T-helper 17 cell (primary cell): ENCODE measurements around the gene ZNF879. TPM values are rescaled to one million over a fixed set of nuclear protein-coding genes. Genes with fewer than 3 reads are reported as not detected.

Experiments used
- ATAC-seq: fragments of 150-1000 bp; cut with Tn5 transposase; 2 replicates; pipeline ENCODE4 v1.10.0; 2021; ENCODE audit warnings: mild to moderate bottlenecking, moderate library complexity
- DNase-seq, 3 donors: peaks; one replicate each; pipeline versions ENCODE4 v3.0.0 to v3.0.0-alpha.2; 2020 to 2021
- H3K9me3 ChIP-seq: one replicate; pipeline ENCODE4 v1.7.0; 2013; ENCODE audit warnings: low read length, mild to moderate bottlenecking; ENCODE audit not compliant: control insufficient read depth, poor library complexity, severe bottlenecking
- H3K27ac Mint-ChIP-seq: one replicate; pipeline ENCODE4 v1.8.0; 2022; ENCODE audit warnings: mild to moderate bottlenecking, moderate library complexity, mixed read lengths
- H3K27me3 Mint-ChIP-seq: one replicate; pipeline ENCODE4 v1.8.0; 2022; ENCODE audit warnings: mixed read lengths
- H3K36me3 Mint-ChIP-seq: one replicate; pipeline ENCODE4 v1.8.0; 2022; ENCODE audit warnings: low read depth, mixed read lengths
- H3K4me1 Mint-ChIP-seq: one replicate; pipeline ENCODE4 v1.8.0; 2022; ENCODE audit warnings: mild to moderate bottlenecking, mixed read lengths
- H3K4me3 Mint-ChIP-seq: one replicate; pipeline ENCODE4 v1.8.0; 2022; ENCODE audit warnings: mild to moderate bottlenecking, moderate library complexity, mixed read lengths
- total RNA-seq, 4 donors: library from RNA in 2 of 4; stranded (reverse) in 2 of 4; gene quantifications; one replicate each; pipeline ENCODE4 v1.2.3 and lab custom pipeline; 2022 to 2026

ZNF879 gene
- total RNA-seq, 2 donors from 2014 or later, result 4.8 to 4.9 TPM

GRCh38 chr5:178993236-178993765 lies 30.3 kb upstream of the ZNF879 start:
- ATAC-seq (no peak), DNase-seq (no peak)
- H3K4me1 Mint-ChIP-seq, result peaks cover 2% of the 10 kb centered on the region
- H3K4me3 Mint-ChIP-seq, result no peak overlapping the region
- no peaks in the 10 kb centered on the region for H3K36me3 Mint-ChIP-seq
- H3K27ac Mint-ChIP-seq, result no peak overlapping the region
- H3K27me3 Mint-ChIP-seq, result peaks cover 27% of the 10 kb centered on the region
- no peaks in the 10 kb centered on the region for H3K9me3 ChIP-seq

GRCh38 chr5:178993955-178994579 lies 29.5 kb upstream of the ZNF879 start:
- DNase-seq (no peak), ATAC-seq (no peak)
- no peak overlapping the region for H3K4me3 Mint-ChIP-seq
- H3K27me3 Mint-ChIP-seq, result peaks cover 27% of the 10 kb centered on the region
- H3K36me3 Mint-ChIP-seq, result no peaks in the 10 kb centered on the region
- H3K27ac Mint-ChIP-seq, result no peak overlapping the region
- no peaks in the 10 kb centered on the region for H3K9me3 ChIP-seq
- H3K4me1 Mint-ChIP-seq, result peaks cover 2% of the 10 kb centered on the region

GRCh38 chr5:178994580-178995340 lies 28.8 kb upstream of the ZNF879 start, which contains the start of gene GRM6:
TSS of gene GRM6 (minus strand) at chr5:178995320. CDS start at chr5:178994944, 376 bp downstream.
- no peaks in the 10 kb centered on the region for H3K9me3 ChIP-seq
- H3K36me3 Mint-ChIP-seq, result no peaks in the 10 kb centered on the region
- DNase-seq, result no peak
- peak within 1 kb of the TSS; percentile 45 for H3K4me3 Mint-ChIP-seq
- no peak for ATAC-seq
- H3K27me3 Mint-ChIP-seq, result peaks cover 27% of the 10 kb centered on the region
- H3K4me1 Mint-ChIP-seq, result peaks cover 2% of the 10 kb centered on the region
- no peak within 1 kb of the TSS for H3K27ac Mint-ChIP-seq

GRCh38 chr5:178995341-178995690 lies 28.3 kb upstream of the ZNF879 start:
- Mint-ChIP-seq H3K27ac (no peak overlapping the region), H3K36me3 (no peaks in the 10 kb centered on the region), H3K4me3 (no peak overlapping the region), H3K4me1 (peaks cover 2% of the 10 kb centered on the region), H3K27me3 (peaks cover 27% of the 10 kb centered on the region)
- DNase-seq, result no peak
- no peak for ATAC-seq
- H3K9me3 ChIP-seq, result no peaks in the 10 kb centered on the region

GRCh38 chr5:178996156-178996555 lies 27.4 kb upstream of the ZNF879 start:
- Mint-ChIP-seq H3K4me1 (peaks cover 2% of the 10 kb centered on the region), H3K27ac (no peak overlapping the region), H3K36me3 (no peaks in the 10 kb centered on the region), H3K27me3 (peaks cover 27% of the 10 kb centered on the region), H3K4me3 (peak overlapping the region; percentile 45)
- ATAC-seq, result no peak
- DNase-seq, result no peak
- H3K9me3 ChIP-seq, result no peaks in the 10 kb centered on the region

GRCh38 chr5:178997191-178997590 lies 26.4 kb upstream of the ZNF879 start:
- no peaks in the 10 kb centered on the region for H3K9me3 ChIP-seq
- no peak overlapping the region for H3K4me3 Mint-ChIP-seq
- H3K4me1 Mint-ChIP-seq, result peaks cover 2% of the 10 kb centered on the region
- ATAC-seq (no peak), DNase-seq (no peak)
- no peaks in the 10 kb centered on the region for H3K36me3 Mint-ChIP-seq
- H3K27ac Mint-ChIP-seq, result no peak overlapping the region
- H3K27me3 Mint-ChIP-seq, result peaks cover 27% of the 10 kb centered on the region

GRCh38 chr5:178998441-178998840 lies 25.2 kb upstream of the ZNF879 start:
- Mint-ChIP-seq H3K36me3 (no peaks in the 10 kb centered on the region), H3K4me1 (peaks cover 2% of the 10 kb centered on the region), H3K27me3 (peaks cover 19% of the 10 kb centered on the region), H3K4me3 (no peak overlapping the region), H3K27ac (no peak overlapping the region)
- DNase-seq, result no peak
- ATAC-seq, result no peak
- H3K9me3 ChIP-seq, result no peaks in the 10 kb centered on the region

GRCh38 chr5:179006564-179006963 lies 17.0 kb upstream of the ZNF879 start:
- ATAC-seq (no peak), DNase-seq (no peak)
- H3K27me3 Mint-ChIP-seq, result no peaks in the 10 kb centered on the region
- no peak overlapping the region for H3K27ac Mint-ChIP-seq
- no peaks in the 10 kb centered on the region for H3K9me3 ChIP-seq
- H3K4me3 Mint-ChIP-seq, result no peak overlapping the region
- H3K36me3 Mint-ChIP-seq, result no peaks in the 10 kb centered on the region
- no peaks in the 10 kb centered on the region for H3K4me1 Mint-ChIP-seq

GRCh38 chr5:179008667-179009066 lies 14.9 kb upstream of the ZNF879 start:
- no peaks in the 10 kb centered on the region for H3K9me3 ChIP-seq
- ATAC-seq, result no peak
- no peaks in the 10 kb centered on the region for H3K36me3 Mint-ChIP-seq
- H3K4me3 Mint-ChIP-seq, result no peak overlapping the region
- no peak overlapping the region for H3K27ac Mint-ChIP-seq
- no peaks in the 10 kb centered on the region for H3K27me3 Mint-ChIP-seq
- DNase-seq, result no peak
- H3K4me1 Mint-ChIP-seq, result no peaks in the 10 kb centered on the region

- no peaks in the 10 kb centered on the region for H3K27me3 Mint-ChIP-seq
- DNase-seq, result no peak
Observed at GRCh38 chr5:179033004-179033580, 9.5 kb downstream of the ZNF879 start.

GRCh38 chr5:179044765-179045164 lies 21.2 kb downstream of the ZNF879 start:
- no peak for DNase-seq
- no peak overlapping the region for H3K27ac Mint-ChIP-seq
- H3K4me3 Mint-ChIP-seq, result no peak overlapping the region
- peaks cover 4% of the 10 kb centered on the region for H3K9me3 ChIP-seq
- no peaks in the 10 kb centered on the region for H3K36me3 Mint-ChIP-seq
- ATAC-seq, result no peak
- H3K27me3 Mint-ChIP-seq, result no peaks in the 10 kb centered on the region
- no peaks in the 10 kb centered on the region for H3K4me1 Mint-ChIP-seq

More at GRCh38 chr5:179033004-179033580, 9.5 kb downstream of the ZNF879 start:
- peaks cover 64% of the 10 kb centered on the region for H3K9me3 ChIP-seq
- no peak overlapping the region for H3K4me3 Mint-ChIP-seq
- H3K4me1 Mint-ChIP-seq, result no peaks in the 10 kb centered on the region
- peaks cover 13% of the 10 kb centered on the region for H3K36me3 Mint-ChIP-seq
- ATAC-seq, result no peak
- no peak overlapping the region for H3K27ac Mint-ChIP-seq

- H3K9me3 ChIP-seq, result no peaks in the 10 kb centered on the region
- no peak for ATAC-seq
- peaks cover 17% of the 10 kb centered on the region for H3K27me3 Mint-ChIP-seq
- DNase-seq, result no peak
- H3K27ac Mint-ChIP-seq, result no peak overlapping the region
- no peak overlapping the region for H3K4me3 Mint-ChIP-seq
- no peaks in the 10 kb centered on the region for H3K4me1 Mint-ChIP-seq
- peaks cover 2% of the 10 kb centered on the region for H3K36me3 Mint-ChIP-seq
Observed at GRCh38 chr5:179051784-179052183, 28.2 kb downstream of the ZNF879 start.

- no peak for ATAC-seq
- H3K27ac Mint-ChIP-seq, result no peak overlapping the region
- H3K36me3 Mint-ChIP-seq, result peaks cover 2% of the 10 kb centered on the region
- no peak for DNase-seq
- H3K4me3 Mint-ChIP-seq, result no peak overlapping the region
- peaks cover 19% of the 10 kb centered on the region for H3K27me3 Mint-ChIP-seq
- no peaks in the 10 kb centered on the region for H3K4me1 Mint-ChIP-seq
- no peaks in the 10 kb centered on the region for H3K9me3 ChIP-seq
Observed at GRCh38 chr5:179054036-179054785, 30.6 kb downstream of the ZNF879 start.
